ENCODE measurements around the gene ATAD3C. TPM values are rescaled to one million over a fixed set of nuclear protein-coding genes. Genes with fewer than 3 reads are reported as not detected.
A peak's percentile ranks its signal among the peaks of the same experiment; 100 is the strongest.

ATAD3C gene
- total RNA-seq, 5 donors from 2014 or later (not counting 1 experiment from before 2014, with no cell fraction given) = 0.59 to 3.1 (median 1.4) TPM

- Histone ChIP-seq H3K4me3 (ENCODE audit: control insufficient read depth in 1 of 2, extremely low read depth in 1 of 2, low read length in 1 of 2) (no peak overlapping the region), H3K27me3 (replicated peaks in 1 of 2; ENCODE audit: control insufficient read depth in 2 of 2, extremely low read depth in 1 of 2, insufficient read depth in 2 of 2, low read length in 1 of 2) (peaks cover 0 to 91% of the 10 kb centered on the region in 2 experiments), H3K27ac (ENCODE audit: low read length) (no peak overlapping the region), H3K9me3 (no peaks in the 10 kb centered on the region), H3K4me1 (ENCODE audit: control insufficient read depth in 1 of 2, extremely low read depth in 1 of 2, insufficient read depth in 2 of 2, low read length in 2 of 2) (peaks cover 2 to 30% of the 10 kb centered on the region in 2 experiments), H3K36me3 (ENCODE audit: control insufficient read depth in 2 of 2, extremely low read depth in 1 of 2, insufficient read depth in 1 of 2, low read length in 1 of 2) (no peaks in the 10 kb centered on the region)
- Mint-ChIP-seq H3K36me3 (no peaks in the 10 kb centered on the region), H3K9me3 (no peaks in the 10 kb centered on the region), H3K4me1 (peaks cover under 1 to 10% (median 9%) of the 10 kb centered on the region in 3 donors), H3K4me3 (no peak overlapping the region), H3K27ac (no peak overlapping the region), H3K27me3 (peaks cover 7 to 39% of the 10 kb centered on the region in 2 donors)
- ATAC-seq (replicated peaks in 1 of 4) (no peak), DNase-seq (no peak)
- ChIA-PET POLR2A (no interaction called here), CTCF (no interaction called here)
- 19% methylated on average over 11 of the region's 12 CpGs for WGBS (ENCODE audit: insufficient coverage)
Observed at GRCh38 chr1:1433804-1434130, 15.7 kb upstream of the ATAD3C start.

DNA sequence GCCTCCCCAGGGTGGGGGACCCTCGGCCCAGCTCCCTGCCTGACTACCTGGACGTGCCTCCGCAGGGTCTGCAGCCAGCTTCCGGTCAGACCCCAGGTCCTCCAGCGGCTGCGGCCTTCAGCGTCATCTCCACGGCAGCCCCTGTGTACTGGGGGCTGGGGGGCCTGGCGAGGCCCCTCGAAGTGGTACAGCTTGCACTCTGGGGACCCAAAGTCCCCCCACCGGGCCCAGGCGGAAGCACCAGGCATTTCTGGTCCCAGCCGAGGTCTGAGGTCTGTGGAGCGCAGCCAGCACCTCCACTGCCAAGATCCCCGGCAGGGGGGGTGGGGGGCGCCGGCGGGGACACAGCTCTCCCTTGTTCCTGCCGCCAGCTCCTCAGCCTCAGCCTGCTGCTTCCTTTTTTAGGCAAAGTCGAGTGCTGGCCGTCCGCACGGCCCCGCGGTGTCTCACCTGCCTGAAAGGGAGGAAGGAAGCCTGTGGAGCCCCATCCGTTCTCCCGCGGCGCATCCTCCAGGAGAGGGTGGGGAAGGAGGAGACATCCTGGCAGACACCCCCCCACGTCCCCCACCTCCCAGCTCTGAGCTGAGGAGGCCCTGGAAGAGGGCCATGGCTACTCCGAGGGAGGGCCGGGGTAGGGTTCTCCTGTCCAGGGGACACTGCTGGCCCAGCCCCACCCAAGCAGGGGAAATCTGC is 15.2 kb upstream of the ATAD3C start:
- ChIA-PET POLR2A (no interaction called here), CTCF (no interaction called here)
- H3K4me3 ChIP-seq (ENCODE audit: control insufficient read depth in 1 of 2, extremely low read depth in 1 of 2, low read length in 1 of 2) = no peak overlapping the region
- no peaks in the 10 kb centered on the region for H3K9me3 ChIP-seq
- H3K36me3 Mint-ChIP-seq = no peaks in the 10 kb centered on the region
- H3K27ac ChIP-seq (ENCODE audit: low read length) = no peak overlapping the region
- H3K36me3 ChIP-seq (ENCODE audit: control insufficient read depth in 2 of 2, extremely low read depth in 1 of 2, insufficient read depth in 1 of 2, low read length in 1 of 2) = no peaks in the 10 kb centered on the region
- H3K4me3 Mint-ChIP-seq = peak overlapping the region in 1 of 3 donors; percentile 66
- ATAC-seq (replicated peaks in 1 of 4) (no peak), DNase-seq (no peak)
- peaks cover 7 to 42% of the 10 kb centered on the region in 2 donors for H3K27me3 Mint-ChIP-seq
- H3K27me3 ChIP-seq (replicated peaks in 1 of 2; ENCODE audit: control insufficient read depth in 2 of 2, extremely low read depth in 1 of 2, insufficient read depth in 2 of 2, low read length in 1 of 2) = peaks cover 0 to 90% of the 10 kb centered on the region in 2 experiments
- 8% methylated on average over 20 of the region's 32 CpGs for WGBS (ENCODE audit: insufficient coverage)
- peaks cover 0 to 10% (median 9%) of the 10 kb centered on the region in 3 donors for H3K4me1 Mint-ChIP-seq
- no peaks in the 10 kb centered on the region for H3K9me3 Mint-ChIP-seq
- no peak overlapping the region for H3K27ac Mint-ChIP-seq
- peaks cover 2 to 30% of the 10 kb centered on the region in 2 experiments for H3K4me1 ChIP-seq (ENCODE audit: control insufficient read depth in 1 of 2, extremely low read depth in 1 of 2, insufficient read depth in 2 of 2, low read length in 2 of 2)

DNA sequence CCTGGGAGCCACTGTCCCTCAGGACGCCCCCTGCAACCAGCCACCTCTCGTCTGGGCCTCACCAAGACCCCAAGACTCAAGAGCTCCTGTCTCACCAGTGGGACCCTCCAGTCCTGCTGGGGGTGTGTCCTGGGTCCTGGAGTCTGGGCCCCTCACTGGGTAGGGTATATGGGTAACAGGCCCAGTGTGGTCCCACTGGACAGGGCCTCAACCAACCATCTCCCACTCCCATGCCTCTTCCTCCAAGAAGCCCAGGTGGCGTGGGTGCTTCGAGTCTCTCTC is 14.7 kb upstream of the ATAD3C start:
- peak overlapping the region; percentile 34 to 66 (median 41) for H3K4me3 Mint-ChIP-seq
- Histone ChIP-seq H3K9me3 (no peaks in the 10 kb centered on the region), H3K36me3 (ENCODE audit: control insufficient read depth in 2 of 2, extremely low read depth in 1 of 2, insufficient read depth in 1 of 2, low read length in 1 of 2) (no peaks in the 10 kb centered on the region), H3K27ac (ENCODE audit: low read length) (no peak overlapping the region), H3K4me1 (ENCODE audit: control insufficient read depth in 1 of 2, extremely low read depth in 1 of 2, insufficient read depth in 2 of 2, low read length in 2 of 2) (peaks cover 2 to 30% of the 10 kb centered on the region in 2 experiments), H3K27me3 (replicated peaks in 1 of 2; ENCODE audit: control insufficient read depth in 2 of 2, extremely low read depth in 1 of 2, insufficient read depth in 2 of 2, low read length in 1 of 2) (peaks cover 0 to 86% of the 10 kb centered on the region in 2 experiments), H3K4me3 (ENCODE audit: control insufficient read depth in 1 of 2, extremely low read depth in 1 of 2, low read length in 1 of 2) (no peak overlapping the region)
- ATAC-seq (replicated peaks in 1 of 4) (no peak), DNase-seq (no peak)
- peaks cover 0 to 10% (median 9%) of the 10 kb centered on the region in 3 donors for H3K4me1 Mint-ChIP-seq
- H3K27me3 Mint-ChIP-seq = peaks cover 6 to 38% of the 10 kb centered on the region in 2 donors
- POLR2A ChIA-PET = no interaction called here
- CTCF ChIA-PET = no interaction called here
- H3K9me3 Mint-ChIP-seq = no peaks in the 10 kb centered on the region
- no peak overlapping the region for H3K27ac Mint-ChIP-seq
- no peaks in the 10 kb centered on the region for H3K36me3 Mint-ChIP-seq
- 80% methylated on average over 4 of the region's 4 CpGs for WGBS (ENCODE audit: insufficient coverage)

GRCh38 chr1:1435106-1435903 is 14.2 kb upstream of the ATAD3C start, which contains the start of gene VWA1:
Gene VWA1, plus strand, starts transcription at chr1:1435690. Its CDS starts 59 bp downstream, at chr1:1435749.
- POLR2A ChIA-PET = no interaction called here
- CTCF ChIA-PET = no interaction called here
- H3K27me3 Mint-ChIP-seq = peaks cover 4 to 35% of the 10 kb centered on the region in 2 donors
- H3K9me3 Mint-ChIP-seq = no peaks in the 10 kb centered on the region
- H3K4me1 ChIP-seq (ENCODE audit: control insufficient read depth in 1 of 2, extremely low read depth in 1 of 2, insufficient read depth in 2 of 2, low read length in 2 of 2) = peaks cover 2 to 30% of the 10 kb centered on the region in 2 experiments
- peak within 1 kb of the TSS; percentile 41 to 66 (median 49) for H3K4me3 Mint-ChIP-seq
- H3K27me3 ChIP-seq (replicated peaks in 1 of 2; ENCODE audit: control insufficient read depth in 2 of 2, extremely low read depth in 1 of 2, insufficient read depth in 2 of 2, low read length in 1 of 2) = peaks cover 0 to 87% of the 10 kb centered on the region in 2 experiments
- WGBS (ENCODE audit: insufficient coverage) = 10% methylated on average over 70 of the region's 89 CpGs
- H3K27ac Mint-ChIP-seq = no peak within 1 kb of the TSS
- peak; percentile 76 to 90 (median 86) for ATAC-seq (replicated peaks in 1 of 4)
- no peaks in the 10 kb centered on the region for H3K9me3 ChIP-seq
- DNase-seq = peak in 27 of 35 experiments; percentile 5 to 69 (median 28)
- H3K36me3 Mint-ChIP-seq = no peaks in the 10 kb centered on the region
- no peaks in the 10 kb centered on the region for H3K36me3 ChIP-seq (ENCODE audit: control insufficient read depth in 2 of 2, extremely low read depth in 1 of 2, insufficient read depth in 1 of 2, low read length in 1 of 2)
- peaks cover 0 to 10% (median 9%) of the 10 kb centered on the region in 3 donors for H3K4me1 Mint-ChIP-seq
- no peak within 1 kb of the TSS for H3K27ac ChIP-seq (ENCODE audit: low read length)
- peak within 1 kb of the TSS in 1 of 2 donors; percentile 27 for H3K4me3 ChIP-seq (ENCODE audit: control insufficient read depth in 1 of 2, extremely low read depth in 1 of 2, low read length in 1 of 2)

DNA sequence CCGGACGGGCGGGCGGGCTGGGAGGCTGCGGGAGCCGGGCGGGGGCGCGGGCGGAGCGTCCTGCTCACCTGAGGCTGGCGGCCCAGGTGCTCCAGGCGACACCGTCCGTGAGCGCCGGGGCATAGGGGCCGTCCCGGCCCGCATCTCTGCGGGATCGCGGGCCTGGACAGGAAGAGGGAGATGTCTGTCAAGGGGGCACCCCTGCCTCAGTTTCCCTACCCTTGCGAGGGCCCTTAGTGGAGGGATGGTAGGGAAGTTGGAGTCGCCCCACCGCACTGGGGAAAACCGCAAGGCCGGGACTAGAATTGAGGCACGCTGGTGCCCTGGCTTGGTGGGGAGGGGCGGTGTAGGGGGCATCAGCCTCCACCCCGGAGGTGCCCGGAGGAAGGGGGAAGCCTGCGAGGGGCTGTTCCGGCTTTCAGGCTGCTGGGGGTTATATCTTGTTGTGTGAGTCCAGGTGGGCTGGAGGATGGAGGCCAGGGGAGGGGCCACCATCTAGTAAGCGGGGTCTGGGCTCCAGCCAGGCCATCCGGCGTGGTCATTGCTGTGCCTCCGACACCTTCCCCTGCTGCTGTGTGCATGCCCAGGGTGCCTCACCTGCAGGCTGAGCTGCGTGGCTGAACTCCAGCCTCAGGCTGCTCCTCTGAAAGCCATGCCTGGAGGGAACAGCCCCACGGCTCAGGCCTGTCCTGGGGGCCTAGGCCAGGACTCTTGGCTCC is 13.4 kb upstream of the ATAD3C start:
- ATAC-seq (replicated peaks in 1 of 4) (peak in 2 of 4 experiments; percentile 18 to 30), DNase-seq (no peak)
- CTCF ChIA-PET = no interaction called here
- H3K4me1 Mint-ChIP-seq = peaks cover 0 to 14% (median 9%) of the 10 kb centered on the region in 3 donors
- H3K27ac Mint-ChIP-seq = no peak overlapping the region
- Histone ChIP-seq H3K27me3 (replicated peaks in 1 of 2; ENCODE audit: control insufficient read depth in 2 of 2, extremely low read depth in 1 of 2, insufficient read depth in 2 of 2, low read length in 1 of 2) (peaks cover 0 to 87% of the 10 kb centered on the region in 2 experiments), H3K27ac (ENCODE audit: low read length) (no peak overlapping the region), H3K4me1 (ENCODE audit: control insufficient read depth in 1 of 2, extremely low read depth in 1 of 2, insufficient read depth in 2 of 2, low read length in 2 of 2) (peaks cover 2 to 37% of the 10 kb centered on the region in 2 experiments), H3K4me3 (ENCODE audit: control insufficient read depth in 1 of 2, extremely low read depth in 1 of 2, low read length in 1 of 2) (peak overlapping the region in 1 of 2 donors; percentile 27), H3K36me3 (ENCODE audit: control insufficient read depth in 2 of 2, extremely low read depth in 1 of 2, insufficient read depth in 1 of 2, low read length in 1 of 2) (no peaks in the 10 kb centered on the region), H3K9me3 (no peaks in the 10 kb centered on the region)
- H3K36me3 Mint-ChIP-seq = no peaks in the 10 kb centered on the region
- H3K9me3 Mint-ChIP-seq = no peaks in the 10 kb centered on the region
- H3K4me3 Mint-ChIP-seq = peak overlapping the region in 2 of 3 donors; percentile 49 to 61
- H3K27me3 Mint-ChIP-seq = peaks cover 4 to 40% of the 10 kb centered on the region in 2 donors
- 23% methylated on average over 31 of the region's 40 CpGs for WGBS (ENCODE audit: insufficient coverage)
- POLR2A ChIA-PET = no interaction called here

DNA sequence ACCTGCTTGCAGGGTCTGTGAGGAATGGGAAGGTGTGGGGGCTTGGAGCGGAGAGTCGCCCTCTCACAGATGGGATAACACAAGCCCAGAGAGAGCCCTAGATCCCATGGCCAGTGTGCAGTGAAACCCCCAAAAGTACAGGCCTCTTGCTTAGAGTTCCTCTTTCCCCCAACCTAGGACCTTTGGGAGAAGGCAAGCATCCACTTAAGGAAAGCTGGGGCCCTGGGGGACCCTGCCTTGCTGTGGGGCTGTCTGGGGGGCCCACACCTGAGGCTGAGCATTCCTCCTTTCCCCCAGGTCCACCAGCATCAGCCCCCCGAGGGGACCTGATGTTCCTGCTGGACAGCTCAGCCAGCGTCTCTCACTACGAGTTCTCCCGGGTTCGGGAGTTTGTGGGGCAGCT is 12.9 kb upstream of the ATAD3C start:
- no peaks in the 10 kb centered on the region for H3K9me3 ChIP-seq
- 95% methylated on average over 5 of the region's 7 CpGs for WGBS (ENCODE audit: insufficient coverage)
- no peak overlapping the region for H3K27ac Mint-ChIP-seq
- no peaks in the 10 kb centered on the region for H3K36me3 ChIP-seq (ENCODE audit: control insufficient read depth in 2 of 2, extremely low read depth in 1 of 2, insufficient read depth in 1 of 2, low read length in 1 of 2)
- peak overlapping the region in 1 of 3 donors; percentile 61 for H3K4me3 Mint-ChIP-seq
- H3K4me1 Mint-ChIP-seq = peaks cover 0 to 14% (median 9%) of the 10 kb centered on the region in 3 donors
- ChIA-PET CTCF (no interaction called here), POLR2A (no interaction called here)
- DNase-seq = no peak
- H3K4me3 ChIP-seq (ENCODE audit: control insufficient read depth in 1 of 2, extremely low read depth in 1 of 2, low read length in 1 of 2) = no peak overlapping the region
- no peaks in the 10 kb centered on the region for H3K9me3 Mint-ChIP-seq
- no peak for ATAC-seq (replicated peaks in 1 of 4)
- H3K4me1 ChIP-seq (ENCODE audit: control insufficient read depth in 1 of 2, extremely low read depth in 1 of 2, insufficient read depth in 2 of 2, low read length in 2 of 2) = peaks cover 2 to 40% of the 10 kb centered on the region in 2 experiments
- H3K36me3 Mint-ChIP-seq = no peaks in the 10 kb centered on the region
- peaks cover 0 to 87% of the 10 kb centered on the region in 2 experiments for H3K27me3 ChIP-seq (replicated peaks in 1 of 2; ENCODE audit: control insufficient read depth in 2 of 2, extremely low read depth in 1 of 2, insufficient read depth in 2 of 2, low read length in 1 of 2)
- no peak overlapping the region for H3K27ac ChIP-seq (ENCODE audit: low read length)
- H3K27me3 Mint-ChIP-seq = peaks cover 4 to 37% of the 10 kb centered on the region in 2 donors
